Right lobe of liver (tissue), 6 donors: ENCODE results near the gene SCYGR4. TPM values are rescaled to one million over a fixed set of nuclear protein-coding genes. Genes with fewer than 3 reads are reported as not detected.
A peak's percentile ranks its signal among the peaks of the same experiment; 100 is the strongest.
"Not testable (repeated sequence)": the region's sequence is repeated elsewhere in the genome, so short reads cannot be mapped to it uniquely, and the experiment has no call there.

Source experiments
- ATAC-seq, 4 donors: fragments of 200-7000 bp; cut with Tn5 transposase; one replicate each; pipeline ENCODE4 v1.9.1; 2020; ENCODE audit warnings: mild to moderate bottlenecking in 4 of 4, moderate library complexity in 4 of 4
- DNase-seq, 3 donors: peaks; one replicate each; pipeline ENCODE4 v3.0.0-alpha.2; 2020
- H3K27ac ChIP-seq, 3 donors: fragments of 200-600 bp; one replicate each; pipeline ENCODE4 v1.8.0; 2022
- H3K27me3 ChIP-seq, 2 donors: fragments of 200-600 bp; one replicate each; pipeline ENCODE4 v1.8.0; 2022
- H3K36me3 ChIP-seq, 4 donors: fragments of 200-600 bp; sonication (generic) in 1 of 4; one replicate each; pipeline versions ENCODE4 v1.5.1 to v1.8.0; 2017 to 2022; ENCODE audit warnings: control low read depth in 1 of 4
- H3K4me1 ChIP-seq, 4 donors: fragments of 200-600 bp; sonication (generic) in 1 of 4; one replicate each; pipeline versions ENCODE4 v1.5.1 to v1.8.0; 2017 to 2022; ENCODE audit warnings: control low read depth in 1 of 4
- H3K4me3 ChIP-seq, 3 donors: fragments of 200-600 bp; one replicate each; pipeline ENCODE4 v1.8.0; 2022
- H3K9me3 ChIP-seq, 4 donors: fragments of 200-600 bp; sonication (generic) in 1 of 4; one replicate each; pipeline versions ENCODE4 v1.5.1 to v1.8.0; 2017 to 2022; ENCODE audit warnings: control low read depth in 1 of 4
- POLR2A ChIP-seq: fragments of 450-650 bp; IDR thresholded peaks from one replicate; pipeline ENCODE4 v1.6.1; 2017; ENCODE audit warnings: antibody characterized with exemption, mild to moderate bottlenecking
- WGBS: methylation state at CpG from one replicate; pipeline ENCODE4 v1.1.6; 2018; ENCODE audit warnings: low coverage, low lambda C conversion rate; ENCODE audit not compliant: insufficient coverage; ENCODE audit errors: missing lambda C conversion rate; 5-methylcytosine and 5-hydroxymethylcytosine counted together
- intact Hi-C, 2 donors: fragments of 100-400 bp; cut with DNase I; formaldehyde crosslinking; loops; one replicate each; pipeline versions ENCODE4 v1.11.2 to v1.14.1; 2022
- total RNA-seq, 6 experiments: library from RNA; depleted of rRNA in 2 of 6; stranded (reverse); fragments of >200 nt in 2 of 6; fragmentation: NEBNext Ultra II Directional in 3 of 6; extraction: Animal tissue kit (Norgen Biotek cat#: 25700) in 3 of 6; gene quantifications; one replicate each; pipeline versions ENCODE4 v1.1.0 to v1.2.4, GENCODE V29; 2016 to 2023
- TF ChIP-seq, protein P1 (sequence below), 4 donors: fragments of 200-600 bp in 3 of 4; fragments of 450-650 bp in 1 of 4; IDR thresholded peaks; one replicate each; pipeline versions ENCODE4 v1.5.1 to v1.8.0; 2016 to 2022; ENCODE audit warnings: antibody characterized with exemption in 4 of 4, mild to moderate bottlenecking in 2 of 4
- donor health status: DM: no; HTN: yes; CAD: no.
- donor health status: DM: no; HTN: no; CAD: no.
- donor health status: DM: no; HTN: no; CAD: no.
- donor health status: DM: no; HTN: yes; CAD: no.
- donor health status: DM: no; HTN: yes; CAD: no.

Gene SCYGR4
- total RNA-seq, 6 experiments from 2014 or later, result not detected

DNA sequence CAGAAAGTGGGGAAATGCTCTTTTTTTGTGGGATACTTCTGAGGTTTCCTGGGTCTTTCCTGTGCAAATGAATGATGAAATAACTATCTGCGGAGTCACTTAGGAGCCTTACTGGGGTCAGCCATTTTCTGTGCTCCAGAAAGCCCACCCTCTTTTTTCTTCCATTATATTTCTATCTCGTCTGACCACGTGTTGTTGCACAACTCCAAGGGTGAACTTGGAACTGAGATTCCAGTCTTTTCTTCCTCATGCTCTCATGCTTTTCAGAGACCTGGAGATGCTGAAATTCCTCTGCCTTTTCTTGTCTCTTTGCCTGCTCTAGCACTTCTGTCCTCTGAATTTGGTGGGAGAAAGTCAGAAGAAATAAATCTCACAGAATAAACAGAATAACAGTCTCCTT, 44.5 kb downstream of the SCYGR4 start:
- WGBS, result 24% methylated on average over 3 of the region's 3 CpGs
- Histone ChIP-seq H3K9me3 (no peaks in the 10 kb centered on the region), H3K4me1 (no peaks in the 10 kb centered on the region), H3K27me3 (no peaks in the 10 kb centered on the region), H3K36me3 (no peaks in the 10 kb centered on the region), H3K4me3 (no peak overlapping the region), H3K27ac (no peak overlapping the region)
- TF ChIP-seq POLR2A, result no peak
- TF ChIP-seq, protein P1, sequence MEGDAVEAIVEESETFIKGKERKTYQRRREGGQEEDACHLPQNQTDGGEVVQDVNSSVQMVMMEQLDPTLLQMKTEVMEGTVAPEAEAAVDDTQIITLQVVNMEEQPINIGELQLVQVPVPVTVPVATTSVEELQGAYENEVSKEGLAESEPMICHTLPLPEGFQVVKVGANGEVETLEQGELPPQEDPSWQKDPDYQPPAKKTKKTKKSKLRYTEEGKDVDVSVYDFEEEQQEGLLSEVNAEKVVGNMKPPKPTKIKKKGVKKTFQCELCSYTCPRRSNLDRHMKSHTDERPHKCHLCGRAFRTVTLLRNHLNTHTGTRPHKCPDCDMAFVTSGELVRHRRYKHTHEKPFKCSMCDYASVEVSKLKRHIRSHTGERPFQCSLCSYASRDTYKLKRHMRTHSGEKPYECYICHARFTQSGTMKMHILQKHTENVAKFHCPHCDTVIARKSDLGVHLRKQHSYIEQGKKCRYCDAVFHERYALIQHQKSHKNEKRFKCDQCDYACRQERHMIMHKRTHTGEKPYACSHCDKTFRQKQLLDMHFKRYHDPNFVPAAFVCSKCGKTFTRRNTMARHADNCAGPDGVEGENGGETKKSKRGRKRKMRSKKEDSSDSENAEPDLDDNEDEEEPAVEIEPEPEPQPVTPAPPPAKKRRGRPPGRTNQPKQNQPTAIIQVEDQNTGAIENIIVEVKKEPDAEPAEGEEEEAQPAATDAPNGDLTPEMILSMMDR (IDR thresholded peaks at IDR 0.05), result no peak
- ATAC-seq (no peak), DNase-seq (no peak)
- intact Hi-C loops, result loop anchor here in 1 of 2 donors (5.0 kb wide), 1 partner anchor 105 kb away; no protein-coding TSS in a partner anchor

DNA sequence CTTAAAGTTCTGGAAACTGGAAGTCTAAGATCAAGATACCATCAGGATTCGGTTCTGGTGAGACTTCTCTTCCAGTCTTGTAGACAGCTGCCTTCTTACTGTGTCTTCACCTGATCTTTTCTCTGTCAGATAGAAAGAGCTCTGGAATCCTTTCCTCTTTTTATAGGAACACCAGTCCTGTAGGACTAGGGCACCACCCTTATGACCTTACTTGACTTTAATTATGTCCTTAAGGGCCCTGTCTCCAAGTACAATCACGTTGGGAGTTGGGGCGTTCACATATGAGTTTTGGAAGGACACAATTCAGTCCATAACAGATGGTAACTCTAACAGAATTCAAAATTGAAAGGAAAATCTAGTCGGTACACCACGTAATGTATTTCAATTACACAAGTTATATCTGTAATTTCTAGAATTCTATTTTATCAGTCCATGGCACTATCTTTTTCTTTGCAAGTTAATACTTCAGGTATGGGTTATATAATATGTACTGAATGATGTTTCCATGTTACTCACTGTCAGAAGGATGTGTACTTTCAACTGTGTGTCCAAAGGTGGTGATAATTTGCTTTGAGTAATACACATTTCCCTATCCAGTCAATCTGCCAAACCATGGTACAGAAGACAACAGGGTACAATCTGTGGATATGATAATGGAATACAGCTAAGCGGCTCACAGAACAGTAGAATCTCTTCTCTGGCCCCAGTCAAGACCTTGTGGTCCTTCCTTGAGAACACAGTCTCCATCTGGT, 48.1 kb downstream of the SCYGR4 start:
- DNase-seq, result no peak
- Histone ChIP-seq H3K9me3 (no peaks in the 10 kb centered on the region), H3K4me3 (no peak overlapping the region), H3K27me3 (no peaks in the 10 kb centered on the region), H3K27ac (no peak overlapping the region), H3K36me3 (no peaks in the 10 kb centered on the region), H3K4me1 (no peaks in the 10 kb centered on the region)
- intact Hi-C loops, result no loop called here
- no peak for TF ChIP-seq POLR2A
- TF ChIP-seq, protein P1 (IDR thresholded peaks at IDR 0.05), result no peak
- ATAC-seq, result peak in 1 of 4 donors; percentile 56
- 80% methylated on average over 6 of the region's 6 CpGs for WGBS

DNA sequence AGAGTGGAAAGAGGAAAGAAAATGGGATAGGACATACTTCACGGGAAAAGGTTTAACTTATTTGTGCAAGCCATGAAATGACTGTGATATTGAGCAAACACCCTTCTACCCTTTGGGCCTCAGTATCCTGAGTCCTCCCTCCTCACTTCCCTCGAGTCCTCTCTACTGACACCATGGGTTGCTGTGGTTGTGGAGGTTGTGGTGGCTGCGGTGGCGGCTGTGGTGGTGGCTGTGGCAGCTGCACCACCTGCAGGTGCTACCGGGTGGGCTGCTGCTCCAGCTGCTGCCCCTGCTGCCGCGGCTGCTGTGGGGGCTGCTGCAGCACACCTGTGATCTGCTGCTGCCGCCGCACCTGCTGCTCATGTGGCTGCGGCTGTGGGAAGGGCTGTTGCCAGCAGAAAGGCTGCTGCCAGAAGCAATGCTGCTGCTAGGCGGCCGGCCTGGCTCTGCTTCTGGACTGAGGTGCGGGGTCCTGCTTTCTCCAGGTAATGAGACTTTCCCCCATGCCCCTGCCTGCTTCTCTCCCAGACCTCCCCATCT, 49.4 kb downstream of the SCYGR4 start, which contains the start of gene SCYGR5:
Gene SCYGR5 (plus strand): TSS at position 174 of the 540 bp plus-strand sequence. CDS start 0 bp downstream, at position 174.
- H3K27me3 ChIP-seq, H3K36me3 ChIP-seq, DNase-seq, ATAC-seq, H3K9me3 ChIP-seq, H3K4me3 ChIP-seq, H3K27ac ChIP-seq, intact Hi-C loops, H3K4me1 ChIP-seq: not testable (repeated sequence)
- 90% methylated on average over 2 of the region's 13 CpGs for WGBS

Other genes with a start within 250 kb of the SCYGR4 start
- not detected for gene TM4SF20, start 238.2 kb upstream of the SCYGR4 start, total RNA-seq
- not detected for gene SCYGR1, start 229.5 kb upstream of the SCYGR4 start, total RNA-seq
- gene AGFG1, start 145.3 kb upstream of the SCYGR4 start, total RNA-seq, result 10 to 100 TPM; 25.2 to 70.0 (median 39.5) TPM
- gene SCYGR2, start 18.6 kb upstream of the SCYGR4 start, total RNA-seq, result not detected
- gene SCYGR3, start 2.7 kb upstream of the SCYGR4 start, total RNA-seq, result not detected
- gene SCYGR5, start 49.3 kb downstream of the SCYGR4 start, total RNA-seq, result not detected
- 10 to 100 TPM; 13.7 to 44.1 (median 16.8) TPM for gene SLC19A3, start 100.5 kb downstream of the SCYGR4 start, total RNA-seq
- not detected for gene SCYGR6, start 107.3 kb downstream of the SCYGR4 start, total RNA-seq
- not detected for gene SCYGR7, start 110.8 kb downstream of the SCYGR4 start, total RNA-seq
- not detected for gene SCYGR8, start 128.4 kb downstream of the SCYGR4 start, total RNA-seq
- gene CCL20, start 196.3 kb downstream of the SCYGR4 start, total RNA-seq, result 100 to 1,000 TPM in 2 of 6 experiments, 10 to 100 TPM in 1, under 1 TPM in 1, not detected in 2; 0.88 to 111 (median 76.4) TPM